Cardiac muscle cell (in vitro differentiated cells and primary cell): Measurements from ENCODE around the gene KLF12. TPM values are rescaled to one million over a fixed set of nuclear protein-coding genes. Genes with fewer than 3 reads are reported as not detected.

Source experiments
- DNase-seq, 2 donors: peaks; one replicate each; pipeline versions ENCODE4 v3.0.0 to v3.0.0-alpha.2; 2010 to 2017; ENCODE audit warnings: low read depth in 1 of 2, low spot score in 1 of 2
- H3K27ac ChIP-seq: fragments of 200-600 bp; sonication (generic); 2 replicates; pipeline ENCODE4 v1.5.1; 2016
- H3K27me3 ChIP-seq: fragments of 200-600 bp; sonication (generic); 2 replicates; pipeline ENCODE4 v1.6.0; 2016; ENCODE audit warnings: control low read depth
- H3K36me3 ChIP-seq: fragments of 200-600 bp; sonication (generic); 2 replicates; pipeline ENCODE4 v1.5.1; 2016; ENCODE audit warnings: control low read depth
- H3K4me1 ChIP-seq: fragments of 200-600 bp; sonication (generic); 2 replicates; pipeline ENCODE4 v1.8.1; 2017; ENCODE audit warnings: low read depth, mild to moderate bottlenecking, mixed run types
- H3K4me3 ChIP-seq: fragments of 200-600 bp; sonication (generic); 2 replicates; pipeline ENCODE4 v1.5.1; 2016; ENCODE audit warnings: mild to moderate bottlenecking
- H3K9me3 ChIP-seq: fragments of 200-600 bp; sonication (generic); 2 replicates; pipeline ENCODE4 v1.5.1; 2017; ENCODE audit warnings: low read depth, mild to moderate bottlenecking, control low read depth
- CTCF ChIP-seq: IDR thresholded peaks from 2 replicates; pipeline ENCODE4 v1.5.1; 2012; ENCODE audit warnings: low read depth, mild to moderate bottlenecking, low read length
- polyA plus RNA-seq: library from polyadenylated mRNA; unstranded; fragments of >200 nt; fragmentation: Nextera tagmentation; extraction: Ambion mirVana; gene quantifications from 2 replicates; pipeline ENCODE4 v1.2.1, GENCODE V29; 2016
- total RNA-seq: library from RNA; depleted of rRNA; stranded (reverse); fragments of >200 nt; gene quantifications from 2 replicates; pipeline ENCODE4 v1.2.3, GENCODE V29; 2016

Gene KLF12
- total and polyA plus RNA-seq, 2 experiments from 2014 or later = 6.4 to 17.8 TPM

- no peak for TF ChIP-seq CTCF
- no peaks in the 10 kb centered on the region for H3K9me3 ChIP-seq
- peak overlapping the region; percentile 95 for H3K4me3 ChIP-seq
- no peaks in the 10 kb centered on the region for H3K27me3 ChIP-seq
- peak overlapping the region; percentile 71 for H3K27ac ChIP-seq
- H3K4me1 ChIP-seq = peaks cover 12% of the 10 kb centered on the region
- no peaks in the 10 kb centered on the region for H3K36me3 ChIP-seq
- DNase-seq = peak; percentile 48 to 60
These were observed 2.0 kb upstream of the KLF12 start for GRCh38 chr13:74136084-74136658.

- H3K4me3 ChIP-seq = peak overlapping the region; percentile 95
- H3K4me1 ChIP-seq = peaks cover 18% of the 10 kb centered on the region
- DNase-seq = peak; percentile 82 to 87
- no peaks in the 10 kb centered on the region for H3K9me3 ChIP-seq
- peak overlapping the region; percentile 84 for H3K27ac ChIP-seq
- no peak for TF ChIP-seq CTCF
- H3K27me3 ChIP-seq = no peaks in the 10 kb centered on the region
- no peaks in the 10 kb centered on the region for H3K36me3 ChIP-seq
These were observed 1.3 kb upstream of the KLF12 start for GRCh38 chr13:74135326-74136083.

- H3K27ac ChIP-seq = peak overlapping the region; percentile 84
- H3K27me3 ChIP-seq = no peaks in the 10 kb centered on the region
- H3K36me3 ChIP-seq = no peaks in the 10 kb centered on the region
- H3K4me3 ChIP-seq = peak overlapping the region; percentile 95
- no peak for TF ChIP-seq CTCF
- peak in 1 of 2 donors; percentile 71 for DNase-seq
- H3K9me3 ChIP-seq = no peaks in the 10 kb centered on the region
- peaks cover 19% of the 10 kb centered on the region for H3K4me1 ChIP-seq
These were observed 647 bp upstream of the KLF12 start for GRCh38 chr13:74134777-74135325.

GRCh38 chr13:74133657-74134201, 475 bp downstream of the KLF12 start:
- Histone ChIP-seq H3K27me3 (no peaks in the 10 kb centered on the region), H3K27ac (peak overlapping the region; percentile 84), H3K4me3 (peak overlapping the region; percentile 95), H3K9me3 (no peaks in the 10 kb centered on the region), H3K36me3 (no peaks in the 10 kb centered on the region), H3K4me1 (peaks cover 31% of the 10 kb centered on the region)
- no peak for TF ChIP-seq CTCF
- DNase-seq = peak; percentile 89 to 96

GRCh38 chr13:74132776-74133656, 1.2 kb downstream of the KLF12 start:
- peak; percentile 62 to 64 for DNase-seq
- no peak for TF ChIP-seq CTCF
- Histone ChIP-seq H3K27ac (peak overlapping the region; percentile 84), H3K4me1 (peaks cover 38% of the 10 kb centered on the region), H3K4me3 (peak overlapping the region; percentile 95), H3K36me3 (no peaks in the 10 kb centered on the region), H3K9me3 (no peaks in the 10 kb centered on the region), H3K27me3 (no peaks in the 10 kb centered on the region)
